Mucosa of rectum (tissue), 2 donors: Measurements from ENCODE around the gene SDK1.

Experiments used
- H3K27ac ChIP-seq, 2 donors: one replicate each; pipeline ENCODE4 v1.7.0; 2013; ENCODE audit warnings: inconsistent platforms in 2 of 2, low read depth in 2 of 2, low read length in 2 of 2
- H3K27me3 ChIP-seq, 2 donors: one replicate each; pipeline ENCODE4 v1.7.0; 2013; ENCODE audit warnings: low read length in 2 of 2; ENCODE audit not compliant: control insufficient read depth in 2 of 2, insufficient read depth in 2 of 2
- H3K36me3 ChIP-seq, 2 donors: one replicate each; pipeline ENCODE4 v1.7.0; 2013; ENCODE audit warnings: low read length in 2 of 2; ENCODE audit not compliant: control insufficient read depth in 2 of 2, insufficient read depth in 2 of 2
- H3K4me1 ChIP-seq, 2 donors: one replicate each; pipeline ENCODE4 v1.7.0; 2013; ENCODE audit warnings: low read length in 2 of 2, mild to moderate bottlenecking in 1 of 2; ENCODE audit not compliant: control insufficient read depth in 2 of 2, insufficient read depth in 2 of 2
- H3K4me3 ChIP-seq, 2 donors: one replicate each; pipeline ENCODE4 v1.7.0; 2013; ENCODE audit warnings: low read length in 2 of 2
- H3K9ac ChIP-seq, 2 donors: one replicate each; pipeline ENCODE4 v1.7.0; 2013; ENCODE audit warnings: low read length in 2 of 2, low read depth in 1 of 2, mild to moderate bottlenecking in 1 of 2
- H3K9me3 ChIP-seq, 2 donors: one replicate each; pipeline ENCODE4 v1.7.0; 2013; ENCODE audit warnings: low read length in 2 of 2; ENCODE audit not compliant: control insufficient read depth in 2 of 2
- donor health status: healthy.
- donor health status: Normal muscosa, but diverticular disease.

Gene SDK1

GRCh38 chr7:3370921-3371320, 69.9 kb downstream of the SDK1 start:
- Histone ChIP-seq H3K9me3 (no peaks in the 10 kb centered on the region), H3K27ac (no peak overlapping the region), H3K4me3 (no peak overlapping the region), H3K4me1 (no peaks in the 10 kb centered on the region), H3K9ac (no peak overlapping the region), H3K36me3 (no peaks in the 10 kb centered on the region), H3K27me3 (peaks cover 0 to 3% of the 10 kb centered on the region in 2 donors)

DNA sequence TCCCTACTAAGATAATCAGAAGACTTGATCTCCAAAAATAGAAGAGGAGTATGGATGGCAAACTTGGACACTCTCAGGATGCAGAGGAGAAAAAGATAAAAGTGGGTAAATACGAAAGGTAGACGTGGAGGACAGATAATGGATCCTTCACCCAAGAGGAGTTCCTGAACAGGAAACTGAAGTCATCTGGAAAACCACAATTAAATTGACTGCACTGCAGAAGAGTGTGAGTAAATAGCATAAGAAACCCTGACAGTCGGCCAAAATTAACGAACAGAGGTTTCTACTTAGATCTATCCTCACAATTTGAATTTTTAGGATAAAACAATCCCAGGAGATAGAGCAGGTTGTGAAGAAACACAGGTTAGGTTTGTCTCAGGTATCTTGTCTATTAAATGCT, 70.5 kb downstream of the SDK1 start:
- Histone ChIP-seq H3K9ac (no peak overlapping the region), H3K27me3 (peaks cover 0 to 3% of the 10 kb centered on the region in 2 donors), H3K4me3 (no peak overlapping the region), H3K27ac (no peak overlapping the region), H3K4me1 (no peaks in the 10 kb centered on the region), H3K9me3 (no peaks in the 10 kb centered on the region), H3K36me3 (no peaks in the 10 kb centered on the region)

DNA sequence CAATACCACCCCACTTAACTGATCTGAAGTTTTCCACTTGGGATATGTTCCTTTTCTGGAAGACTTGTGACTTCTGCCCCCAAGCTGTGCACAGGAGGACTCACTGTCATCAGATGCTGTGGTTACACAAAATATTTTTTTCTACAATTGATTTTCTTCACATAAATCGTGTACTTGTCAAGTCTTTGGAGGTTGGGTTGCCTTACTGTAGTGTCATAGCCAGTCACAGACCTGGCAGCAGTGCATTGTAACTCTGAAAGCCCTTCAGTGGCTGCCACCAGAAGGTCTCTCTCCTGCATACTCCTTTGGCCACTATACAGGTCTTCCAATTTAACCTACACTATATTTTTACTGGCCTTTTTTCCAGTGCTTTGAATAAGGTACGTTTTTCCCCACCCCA, 73.2 kb downstream of the SDK1 start:
- H3K36me3 ChIP-seq: no peaks in the 10 kb centered on the region
- no peaks in the 10 kb centered on the region for H3K4me1 ChIP-seq
- peaks cover 0 to 3% of the 10 kb centered on the region in 2 donors for H3K27me3 ChIP-seq
- H3K9ac ChIP-seq: no peak overlapping the region
- no peaks in the 10 kb centered on the region for H3K9me3 ChIP-seq
- no peak overlapping the region for H3K4me3 ChIP-seq
- no peak overlapping the region for H3K27ac ChIP-seq

DNA sequence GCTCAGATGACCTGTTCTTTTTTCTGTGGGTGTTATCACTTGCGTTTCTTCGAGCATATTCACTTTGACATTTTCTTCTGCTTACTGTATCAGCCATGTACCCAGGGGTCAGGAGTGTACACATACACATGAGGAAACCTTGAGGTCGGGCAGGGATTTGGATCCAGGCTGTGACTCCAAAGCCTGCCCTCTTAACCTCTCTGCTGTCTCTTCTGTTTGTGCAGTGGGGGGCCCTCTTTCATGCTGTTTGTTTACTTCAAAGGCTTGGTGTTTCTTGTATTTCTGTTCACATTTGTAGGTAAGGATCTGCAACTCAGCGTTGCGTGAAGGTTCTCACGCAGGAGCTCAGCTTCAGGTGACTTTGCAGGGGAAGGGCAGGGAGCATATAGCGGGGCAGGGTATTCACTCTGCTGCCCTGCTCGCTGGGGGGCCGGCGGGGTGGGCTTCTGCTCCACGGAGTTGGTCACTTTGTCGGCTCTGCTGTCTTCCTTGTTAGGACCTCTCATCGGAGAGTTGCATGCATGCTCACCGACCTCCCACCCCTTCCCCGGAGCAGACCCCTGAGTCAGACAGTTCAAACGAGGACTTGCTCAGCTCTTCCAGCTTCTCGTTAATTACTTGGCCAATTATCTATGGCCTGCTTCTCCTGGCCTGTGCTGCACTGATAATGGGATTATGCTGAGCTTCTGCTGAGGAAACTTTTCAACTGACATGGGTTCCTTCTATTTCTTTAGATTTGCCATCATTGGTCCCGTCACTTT, 77.5 kb downstream of the SDK1 start:
- Histone ChIP-seq H3K9me3 (no peaks in the 10 kb centered on the region), H3K36me3 (no peaks in the 10 kb centered on the region), H3K27ac (no peak overlapping the region), H3K9ac (no peak overlapping the region), H3K4me3 (no peak overlapping the region), H3K4me1 (no peaks in the 10 kb centered on the region), H3K27me3 (no peaks in the 10 kb centered on the region)

GRCh38 chr7:3380034-3380433, 79.0 kb downstream of the SDK1 start:
- Histone ChIP-seq H3K4me3 (no peak overlapping the region), H3K27me3 (no peaks in the 10 kb centered on the region), H3K9ac (no peak overlapping the region), H3K9me3 (no peaks in the 10 kb centered on the region), H3K27ac (no peak overlapping the region), H3K4me1 (no peaks in the 10 kb centered on the region), H3K36me3 (no peaks in the 10 kb centered on the region)

GRCh38 chr7:3380886-3381685, 80.0 kb downstream of the SDK1 start:
- H3K36me3 ChIP-seq: no peaks in the 10 kb centered on the region
- no peaks in the 10 kb centered on the region for H3K4me1 ChIP-seq
- no peaks in the 10 kb centered on the region for H3K9me3 ChIP-seq
- no peaks in the 10 kb centered on the region for H3K27me3 ChIP-seq
- H3K9ac ChIP-seq: no peak overlapping the region
- H3K27ac ChIP-seq: no peak overlapping the region
- no peak overlapping the region for H3K4me3 ChIP-seq

- no peak overlapping the region for H3K27ac ChIP-seq
- H3K9me3 ChIP-seq: no peaks in the 10 kb centered on the region
- no peaks in the 10 kb centered on the region for H3K27me3 ChIP-seq
- no peak overlapping the region for H3K9ac ChIP-seq
- H3K36me3 ChIP-seq: no peaks in the 10 kb centered on the region
- H3K4me3 ChIP-seq: no peak overlapping the region
- no peaks in the 10 kb centered on the region for H3K4me1 ChIP-seq
Observed at GRCh38 chr7:3386423-3387190, 85.6 kb downstream of the SDK1 start.

DNA sequence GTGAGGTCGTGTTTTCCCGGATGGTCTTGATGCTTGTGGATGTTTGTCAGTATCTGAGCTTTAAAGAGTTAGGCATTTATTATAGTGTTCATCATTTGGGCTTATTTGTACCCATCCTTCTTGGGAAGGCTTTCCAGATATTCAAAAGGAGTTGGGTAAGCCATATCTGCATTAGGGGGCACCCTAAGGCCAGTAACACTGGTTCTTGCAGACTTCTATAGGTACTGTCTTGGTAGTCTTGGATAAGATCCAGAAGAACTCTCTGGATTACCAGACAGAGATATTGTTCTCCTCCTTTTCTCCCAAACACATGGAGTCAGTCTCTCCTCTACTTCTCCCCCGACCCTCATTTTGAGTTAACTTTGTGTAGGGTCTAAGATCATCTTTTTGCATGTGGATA, 92.8 kb downstream of the SDK1 start:
- Histone ChIP-seq H3K4me1 (no peaks in the 10 kb centered on the region), H3K27ac (no peak overlapping the region), H3K36me3 (no peaks in the 10 kb centered on the region), H3K27me3 (no peaks in the 10 kb centered on the region), H3K9me3 (peaks cover 3 to 6% of the 10 kb centered on the region in 2 donors), H3K4me3 (no peak overlapping the region), H3K9ac (no peak overlapping the region)

- H3K36me3 ChIP-seq: no peaks in the 10 kb centered on the region
- H3K4me1 ChIP-seq: no peaks in the 10 kb centered on the region
- H3K4me3 ChIP-seq: no peak overlapping the region
- H3K9ac ChIP-seq: no peak overlapping the region
- H3K9me3 ChIP-seq: peaks cover 3 to 6% of the 10 kb centered on the region in 2 donors
- H3K27ac ChIP-seq: no peak overlapping the region
- no peaks in the 10 kb centered on the region for H3K27me3 ChIP-seq
Observed at GRCh38 chr7:3397324-3397723, 96.3 kb downstream of the SDK1 start.

GRCh38 chr7:3399858-3400257, 98.8 kb downstream of the SDK1 start:
- Histone ChIP-seq H3K27me3 (no peaks in the 10 kb centered on the region), H3K4me3 (no peak overlapping the region), H3K9me3 (peaks cover 3 to 6% of the 10 kb centered on the region in 2 donors), H3K36me3 (no peaks in the 10 kb centered on the region), H3K27ac (no peak overlapping the region), H3K4me1 (no peaks in the 10 kb centered on the region), H3K9ac (no peak overlapping the region)
